H9 (cell line): Measurements from ENCODE around the gene PCYT1B. TPM values are rescaled to one million over a fixed set of nuclear protein-coding genes. Genes with fewer than 3 reads are reported as not detected.
A peak's percentile ranks its signal among the peaks of the same experiment; 100 is the strongest.

Experiments used
- DNase-seq: peaks from one replicate; pipeline ENCODE4 v3.0.0-alpha.2; 2017
- H2AFZ ChIP-seq: one replicate; pipeline ENCODE4 v1.6.1; 2013; ENCODE audit warnings: mild to moderate bottlenecking, low read length, control low read depth, moderate library complexity
- H2AK5ac ChIP-seq: 2 replicates; pipeline ENCODE4 v1.6.1; 2013; ENCODE audit warnings: low read length, control low read depth, mixed read lengths; ENCODE audit not compliant: insufficient read length
- H2BK120ac ChIP-seq: one replicate; pipeline ENCODE4 v1.6.1; 2013; ENCODE audit warnings: low read depth, mild to moderate bottlenecking, low read length, control low read depth, inconsistent platforms; ENCODE audit not compliant: poor library complexity, severe bottlenecking
- H2BK12ac ChIP-seq: 2 replicates; pipeline ENCODE4 v1.6.1; 2013; ENCODE audit warnings: low read length, control low read depth, mixed read lengths, low read depth; ENCODE audit not compliant: insufficient read length
- H2BK15ac ChIP-seq: 2 replicates; pipeline ENCODE4 v1.6.1; 2013; ENCODE audit warnings: low read depth, low read length, control low read depth
- H2BK20ac ChIP-seq: one replicate; pipeline ENCODE4 v1.6.1; 2013; ENCODE audit warnings: low read depth, mild to moderate bottlenecking, low read length, control low read depth, inconsistent platforms; ENCODE audit not compliant: poor library complexity, severe bottlenecking
- H2BK5ac ChIP-seq: 2 replicates; pipeline ENCODE4 v1.6.1; 2013; ENCODE audit warnings: low read length, control low read depth, mixed read lengths; ENCODE audit not compliant: insufficient read length
- H3K14ac ChIP-seq: 2 replicates; pipeline ENCODE4 v1.6.1; 2013; ENCODE audit warnings: low read length, control low read depth; ENCODE audit not compliant: insufficient read depth
- H3K18ac ChIP-seq: 2 replicates; pipeline ENCODE4 v1.6.1; 2013; ENCODE audit warnings: low read depth, mild to moderate bottlenecking, mixed read lengths, low read length, control low read depth; ENCODE audit not compliant: insufficient read length
- H3K23ac ChIP-seq: 2 replicates; pipeline ENCODE4 v1.6.1; 2013; ENCODE audit warnings: low read length, control low read depth, mixed read lengths, low read depth; ENCODE audit not compliant: insufficient read length
- H3K23me2 ChIP-seq: 2 replicates; pipeline ENCODE4 v1.6.1; 2013; ENCODE audit warnings: low read depth, mild to moderate bottlenecking, mixed read lengths, low read length, control low read depth; ENCODE audit not compliant: insufficient read length, poor library complexity, severe bottlenecking
- H3K27ac ChIP-seq: 2 replicates; pipeline ENCODE4 v1.5.1; 2013; ENCODE audit warnings: low read length, control low read depth, mixed read lengths, low read depth; ENCODE audit not compliant: insufficient read length
- H3K27me3 ChIP-seq: 2 replicates; pipeline ENCODE4 v1.6.1; 2013; ENCODE audit warnings: low read length, control low read depth, inconsistent platforms; ENCODE audit not compliant: insufficient read depth
- H3K4ac ChIP-seq: 2 replicates; pipeline ENCODE4 v1.6.1; 2013; ENCODE audit warnings: low read depth, mild to moderate bottlenecking, control low read depth, inconsistent platforms, low read length, moderate library complexity
- H3K4me1 ChIP-seq: 2 replicates; pipeline ENCODE4 v1.6.1; 2013; ENCODE audit warnings: low read length, control low read depth, inconsistent platforms; ENCODE audit not compliant: insufficient read depth
- H3K4me2 ChIP-seq: 2 replicates; pipeline ENCODE4 v1.6.1; 2013; ENCODE audit warnings: low read length, control low read depth, mixed read lengths; ENCODE audit not compliant: insufficient read length, insufficient read depth
- H3K56ac ChIP-seq: 2 replicates; pipeline ENCODE4 v1.6.1; 2013; ENCODE audit warnings: low read depth, mild to moderate bottlenecking, mixed read lengths, low read length, control low read depth; ENCODE audit not compliant: insufficient read length
- H3K79me1 ChIP-seq: 2 replicates; pipeline ENCODE4 v1.6.1; 2013; ENCODE audit warnings: low read depth, mild to moderate bottlenecking, moderate library complexity, low read length, control low read depth, inconsistent platforms; ENCODE audit not compliant: insufficient read depth, poor library complexity, severe bottlenecking
- H3K79me2 ChIP-seq: 2 replicates; pipeline ENCODE4 v1.6.1; 2013; ENCODE audit warnings: low read length, control low read depth, inconsistent platforms; ENCODE audit not compliant: insufficient read depth
- H3K9ac ChIP-seq: 2 replicates; pipeline ENCODE4 v1.6.1; 2013; ENCODE audit warnings: low read length, control low read depth, mixed read lengths; ENCODE audit not compliant: insufficient read length; ENCODE audit errors: extremely low read depth
- H3K9me3 ChIP-seq: one replicate; pipeline ENCODE4 v1.6.1; 2013; ENCODE audit warnings: low read depth, low read length, inconsistent platforms; ENCODE audit not compliant: control insufficient read depth
- H3T11ph ChIP-seq: one replicate; pipeline ENCODE4 v1.6.1; 2013; ENCODE audit warnings: mild to moderate bottlenecking, low read length, control low read depth, inconsistent platforms
- H4K20me1 ChIP-seq: one replicate; pipeline ENCODE4 v1.6.1; 2013; ENCODE audit not compliant: control insufficient read depth, insufficient read length, insufficient read depth
- H4K5ac ChIP-seq: 2 replicates; pipeline ENCODE4 v1.6.1; 2013; ENCODE audit warnings: low read depth, mild to moderate bottlenecking, mixed read lengths, low read length, control low read depth; ENCODE audit not compliant: insufficient read length
- H4K8ac ChIP-seq: replicated peaks from 2 replicates; pipeline ENCODE4 v1.6.1; 2013; ENCODE audit warnings: low read length, control low read depth, mixed read lengths, low read depth; ENCODE audit not compliant: insufficient read length
- H4K91ac ChIP-seq: 2 replicates; pipeline ENCODE4 v1.6.1; 2013; ENCODE audit warnings: low read depth, mild to moderate bottlenecking, moderate library complexity, mixed read lengths, low read length, control low read depth; ENCODE audit not compliant: insufficient read length
- H3K27ac Mint-ChIP-seq, 3 experiments: 2 replicates in 2 of 3; 3 replicates in 1 of 3; pipeline ENCODE4 v1.8.0; 2020 to 2021; ENCODE audit warnings: mixed read lengths in 3 of 3, mild to moderate bottlenecking in 1 of 3, moderate library complexity in 1 of 3
- H3K27me3 Mint-ChIP-seq: 2 replicates; pipeline ENCODE4 v1.8.0; 2021; ENCODE audit warnings: low read depth, mild to moderate bottlenecking, moderate library complexity, mixed read lengths
- H3K36me3 Mint-ChIP-seq, 3 experiments: 2 replicates in 2 of 3; 3 replicates in 1 of 3; pipeline ENCODE4 v1.8.0; 2020 to 2021; ENCODE audit warnings: low read depth in 3 of 3, mixed read lengths in 3 of 3; ENCODE audit not compliant: insufficient read depth in 1 of 3
- H3K4me1 Mint-ChIP-seq, 2 experiments: 2 replicates each; pipeline ENCODE4 v1.8.0; 2020; ENCODE audit warnings: mixed read lengths in 2 of 2
- H3K4me3 Mint-ChIP-seq, 2 experiments: 2 replicates in 1 of 2; 3 replicates in 1 of 2; pipeline ENCODE4 v1.8.0; 2020 to 2021; ENCODE audit warnings: mild to moderate bottlenecking in 2 of 2, mixed read lengths in 2 of 2, moderate library complexity in 1 of 2
- H3K9me3 Mint-ChIP-seq, 2 experiments: 2 replicates in 1 of 2; 3 replicates in 1 of 2; pipeline ENCODE4 v1.8.0; 2020; ENCODE audit warnings: mild to moderate bottlenecking in 2 of 2, mixed read lengths in 2 of 2, moderate library complexity in 1 of 2
- CTCF ChIP-seq: fragments of 200-600 bp; sonication (generic); conservative IDR thresholded peaks from 3 replicates; pipeline ENCODE4 v1.8.0; 2021; ENCODE audit warnings: antibody characterized with exemption, mild to moderate bottlenecking
- WGBS: extraction: QIAGEN DNeasy Blood & Tissue Kit; methylation state at CpG from one replicate; pipeline ENCODE4 v1.1.7; 2013; ENCODE audit warnings: missing lambda C conversion rate, low lambda C conversion rate, mixed read lengths; ENCODE audit not compliant: insufficient read length; ENCODE audit errors: extremely low coverage; 5-methylcytosine and 5-hydroxymethylcytosine counted together
- total RNA-seq: library from RNA; stranded (reverse); gene quantifications from 2 replicates; pipeline ENCODE4 v1.2.1, GENCODE V29; 2021

The PCYT1B gene
- total RNA-seq, 1 experiment from 2014 or later: 29.1 TPM

GRCh38 chrX:24694825-24695224 lies 47.7 kb upstream of the PCYT1B start:
- Histone ChIP-seq H2BK20ac (no peak overlapping the region), H2BK15ac (no peak overlapping the region), H3K23me2 (no peaks in the 10 kb centered on the region), H3K56ac (no peak overlapping the region), H3K14ac (no peak overlapping the region), H3T11ph (no peak overlapping the region), H3K79me1 (no peaks in the 10 kb centered on the region), H3K27me3 (no peaks in the 10 kb centered on the region), H4K5ac (no peak overlapping the region), H3K4ac (no peak overlapping the region), H3K4me2 (peak overlapping the region; percentile 73), H2BK5ac (no peak overlapping the region), H3K18ac (no peak overlapping the region), H2BK120ac (no peak overlapping the region), H2AFZ (no peak overlapping the region), H3K23ac (no peak overlapping the region), H2AK5ac (no peak overlapping the region), H3K9ac (no peak overlapping the region), H4K91ac (no peak overlapping the region), H3K9me3 (no peaks in the 10 kb centered on the region), H3K4me1 (peaks cover 6% of the 10 kb centered on the region; the same call in 1 of the 2 replicates), H3K27ac (no peak overlapping the region), H2BK12ac (no peak overlapping the region), H3K79me2 (peaks cover 27% of the 10 kb centered on the region), H4K8ac (no peak overlapping the region), H4K20me1 (peaks cover 3% of the 10 kb centered on the region)
- peak overlapping the region; percentile 91 to 97 for H3K4me3 Mint-ChIP-seq
- H3K9me3 Mint-ChIP-seq: no peaks in the 10 kb centered on the region; a peak in 2 of 5 replicates
- peak overlapping the region in 2 of 3 experiments; percentile 1 to 100; a peak in 3 of 7 replicates for H3K27ac Mint-ChIP-seq
- TF ChIP-seq CTCF: no peak
- no CpG with 5 or more reads among the region's 6 CpGs for WGBS
- peaks cover 38 to 44% of the 10 kb centered on the region in 2 experiments for H3K4me1 Mint-ChIP-seq
- peaks cover 6 to 26% (median 25%) of the 10 kb centered on the region in 3 experiments; a peak in 6 of 7 replicates for H3K36me3 Mint-ChIP-seq
- no peaks in the 10 kb centered on the region for H3K27me3 Mint-ChIP-seq
- no peak for DNase-seq
